Ecto neural progenitor cell (in vitro differentiated cells): ENCODE results near the gene ZSCAN16.
"Not testable (repeated sequence)": the region's sequence is repeated elsewhere in the genome, so short reads cannot be mapped to it uniquely, and the experiment has no call there.

Source experiments
- DNase-seq: peaks from one replicate; pipeline ENCODE4 v3.0.0-alpha.2; 2018; ENCODE audit warnings: low spot score

Gene ZSCAN16

GRCh38 chr6:28124350-28124970 lies at the start of gene ZSCAN16:
Gene ZSCAN16 (plus strand): TSS chr6:28124609. CDS start chr6:28125444, 835 bp downstream.
- peak; percentile 87 for DNase-seq

GRCh38 chr6:28078050-28078449 lies 46.4 kb upstream of the ZSCAN16 start:
- DNase-seq: no peak

GRCh38 chr6:28078836-28079235 lies 45.6 kb upstream of the ZSCAN16 start:
- no peak for DNase-seq

- not testable (repeated sequence) for DNase-seq
Measured at GRCh38 chr6:28080381-28080630, 44.1 kb upstream of the ZSCAN16 start, which contains the start of gene ZNF165. Gene ZNF165 (plus strand): TSS chr6:28080568. CDS start chr6:28085481, 4,913 bp downstream.

GRCh38 chr6:28080631-28081485 lies 43.6 kb upstream of the ZSCAN16 start:
- peak; percentile 94 for DNase-seq

GRCh38 chr6:28081486-28081751 lies 43.0 kb upstream of the ZSCAN16 start:
- DNase-seq: no peak

- DNase-seq: no peak
Measured at GRCh38 chr6:28082939-28083338, 41.5 kb upstream of the ZSCAN16 start.

GRCh38 chr6:28089054-28089453 lies 35.4 kb upstream of the ZSCAN16 start:
- no peak for DNase-seq

GRCh38 chr6:28090917-28091586 lies 33.4 kb upstream of the ZSCAN16 start:
- DNase-seq: no peak

GRCh38 chr6:28102222-28102621 lies 22.2 kb upstream of the ZSCAN16 start:
- DNase-seq: not testable (repeated sequence)

GRCh38 chr6:28102699-28103098 lies 21.7 kb upstream of the ZSCAN16 start:
- DNase-seq: not testable (repeated sequence)

GRCh38 chr6:28104392-28105244 lies 19.8 kb upstream of the ZSCAN16 start:
- DNase-seq: peak; percentile 85

- no peak for DNase-seq
Measured at GRCh38 chr6:28105245-28105639, 19.2 kb upstream of the ZSCAN16 start.

GRCh38 chr6:28107506-28107905 lies 16.9 kb upstream of the ZSCAN16 start:
- DNase-seq: no peak

- no peak for DNase-seq
Measured at GRCh38 chr6:28111964-28112363, 12.4 kb upstream of the ZSCAN16 start.

GRCh38 chr6:28115799-28116198 lies 8.6 kb upstream of the ZSCAN16 start:
- no peak for DNase-seq

GRCh38 chr6:28117386-28118050 lies 6.9 kb upstream of the ZSCAN16 start:
- no peak for DNase-seq

- no peak for DNase-seq
Measured at GRCh38 chr6:28118217-28118616, 6.2 kb upstream of the ZSCAN16 start.

GRCh38 chr6:28121876-28122275 lies 2.5 kb upstream of the ZSCAN16 start:
- DNase-seq: no peak

GRCh38 chr6:28122283-28122682 lies 2.1 kb upstream of the ZSCAN16 start:
- not testable (repeated sequence) for DNase-seq

GRCh38 chr6:28124971-28125353 lies 553 bp downstream of the ZSCAN16 start:
- DNase-seq: no peak

GRCh38 chr6:28125401-28125800 lies 992 bp downstream of the ZSCAN16 start:
- DNase-seq: no peak
